HepG2 (cell line): Measurements from ENCODE around the gene BPI. TPM values are rescaled to one million over a fixed set of nuclear protein-coding genes. Genes with fewer than 3 reads are reported as not detected.

ENCODE experiments used
- ATAC-seq: fragments of 200-7000 bp; cut with Tn5 transposase; 3 replicates; pipeline ENCODE4 v1.9.1; 2020; ENCODE audit warnings: mild to moderate bottlenecking, moderate library complexity
- BruUV-seq: library from RNA; stranded (reverse); fragments of 400-500 nt; replicated peaks from 2 replicates; lab custom pipeline; 2021; lab: Mats Ljungman, UMichigan
- CTCF ChIA-PET: fragments of 300-600 bp; formaldehyde crosslinking; extraction: SDS; loops from one replicate; lab custom pipeline; 2021; ENCODE audit warnings: low total read pairs, inconsistent platforms, low intra/inter-chr PET ratio; lab: Yijun Ruan, JAX
- POLR2A ChIA-PET: fragments of 350-600 bp; sonication (Branson Sonifier 250); formaldehyde crosslinking; loops from one replicate; lab custom pipeline; 2020; ENCODE audit warnings: antibody characterized with exemption, inconsistent platforms; lab: Yijun Ruan, JAX
- DNase-seq: peaks from one replicate; pipeline ENCODE4 v3.0.0-alpha.2; 2015; ENCODE audit warnings: low spot score
- FAIRE-seq: peaks from 3 replicates; lab custom pipeline; 2011; peaks lifted over from hg19 to GRCh38; lab: Jason Lieb, UNC
- H2AFZ ChIP-seq: one replicate; pipeline ENCODE4 v1.6.1; 2011; ENCODE audit warnings: low read length, inconsistent platforms
- H3K27ac ChIP-seq: fragments of 300-600 bp; 3 replicates; pipeline ENCODE4 v1.8.0; 2011; ENCODE audit warnings: mixed run types, mild to moderate bottlenecking, mixed read lengths, low read length, inconsistent platforms; ENCODE audit not compliant: insufficient read depth; ENCODE audit errors: extremely low read length
- H3K27me3 ChIP-seq, 2 experiments: fragments of 200-600 bp in 1 of 2; 2 replicates in 1 of 2; 3 replicates in 1 of 2; pipeline versions ENCODE4 v1.6.0 to v1.8.0; 2011; ENCODE audit warnings: low read length in 2 of 2, mild to moderate bottlenecking in 2 of 2, moderate library complexity in 2 of 2, inconsistent platforms in 1 of 2; ENCODE audit not compliant: insufficient read depth in 2 of 2, control insufficient read depth in 1 of 2
- H3K36me3 ChIP-seq, 2 experiments: fragments of 200-600 bp in 1 of 2; replicated peaks in 1 of 2; 2 replicates in 1 of 2; 3 replicates in 1 of 2; pipeline versions ENCODE4 v1.5.1 to v1.8.0; 2011; ENCODE audit warnings: low read length in 2 of 2, inconsistent platforms in 1 of 2; ENCODE audit not compliant: insufficient read depth in 2 of 2, control insufficient read depth in 1 of 2
- H3K4me1 ChIP-seq: 2 replicates; pipeline ENCODE4 v1.5.1; 2012; ENCODE audit warnings: low read length, inconsistent platforms; ENCODE audit not compliant: insufficient read depth
- H3K4me2 ChIP-seq: 2 replicates; pipeline ENCODE4 v1.6.0; 2011; ENCODE audit warnings: low read depth, low read length, inconsistent platforms
- H3K4me3 ChIP-seq, 3 experiments: fragments of 200-600 bp in 1 of 3; sonication (generic), shearing (Covaris generic) in 1 of 3; replicated peaks in 1 of 3; 2 replicates each; pipeline ENCODE4 v1.5.1; 2011 to 2016; ENCODE audit warnings: low read length in 3 of 3, inconsistent platforms in 2 of 3, low read depth in 2 of 3, mild to moderate bottlenecking in 2 of 3, control low read depth in 1 of 3, mixed read lengths in 1 of 3; ENCODE audit not compliant: insufficient read depth in 1 of 3
- H3K79me2 ChIP-seq: one replicate; pipeline ENCODE4 v1.6.1; 2011; ENCODE audit warnings: low read length, inconsistent platforms; ENCODE audit not compliant: insufficient read depth
- H3K9ac ChIP-seq: 2 replicates; pipeline ENCODE4 v1.6.0; 2011; ENCODE audit warnings: mild to moderate bottlenecking, low read depth, low read length, inconsistent platforms; ENCODE audit not compliant: insufficient read depth
- H3K9me3 ChIP-seq: 2 replicates; pipeline ENCODE4 v1.5.1; 2012; ENCODE audit warnings: mild to moderate bottlenecking, low read length
- H4K20me1 ChIP-seq: 2 replicates; pipeline ENCODE4 v1.6.0; 2011; ENCODE audit warnings: inconsistent platforms, mild to moderate bottlenecking, low read length, moderate library complexity; ENCODE audit not compliant: insufficient read depth
- CEBPB ChIP-seq: IDR thresholded peaks from 2 replicates; pipeline ENCODE4 v1.6.1; 2011; ENCODE audit warnings: low read depth, low read length, improper control_type of control experiment, borderline replicate concordance
- FOXA3 ChIP-seq: IDR thresholded peaks from 2 replicates; pipeline ENCODE4 v1.6.1; 2016; ENCODE audit warnings: missing genetic modification reagents, missing compliant biosample characterization
- NR3C1 ChIP-seq: sonication (generic); formaldehyde crosslinking; IDR thresholded peaks from 2 replicates; pipeline ENCODE4 v1.4.0; 2020; ENCODE audit warnings: missing genetic modification reagents
- SAP130 ChIP-seq: IDR thresholded peaks from 2 replicates; pipeline ENCODE4 v1.6.1; 2016; ENCODE audit warnings: low read depth
- STAT5B ChIP-seq: sonication (generic); formaldehyde crosslinking; IDR thresholded peaks from 2 replicates; pipeline ENCODE4 v1.4.0; 2020; ENCODE audit warnings: missing genetic modification reagents
- ZBTB33 ChIP-seq: sonication (generic); formaldehyde crosslinking; IDR thresholded peaks from 2 replicates; pipeline ENCODE4 v1.4.0; 2020; ENCODE audit warnings: missing genetic modification reagents
- ZBTB4 ChIP-seq: sonication (generic); formaldehyde crosslinking; IDR thresholded peaks from 2 replicates; pipeline ENCODE4 v1.4.0; 2020; ENCODE audit warnings: missing genetic modification reagents, mild to moderate bottlenecking, borderline replicate concordance
- ZBTB7A ChIP-seq: sonication (generic); formaldehyde crosslinking; IDR thresholded peaks from 2 replicates; pipeline ENCODE4 v1.8.0; 2022; ENCODE audit warnings: mild to moderate bottlenecking, missing genetic modification reagents
- ZNF225 ChIP-seq: sonication (generic); formaldehyde crosslinking; IDR thresholded peaks from 2 replicates; pipeline ENCODE4 v1.4.0; 2020; ENCODE audit warnings: mild to moderate bottlenecking, missing genetic modification reagents
- ZNF333 ChIP-seq: sonication (generic); formaldehyde crosslinking; IDR thresholded peaks from 2 replicates; pipeline ENCODE4 v1.4.0; 2020; ENCODE audit warnings: mild to moderate bottlenecking, missing genetic modification reagents, borderline replicate concordance
- ZNF563 ChIP-seq: sonication (generic); formaldehyde crosslinking; IDR thresholded peaks from 2 replicates; pipeline ENCODE4 v1.8.0; 2022; ENCODE audit warnings: mild to moderate bottlenecking, moderate library complexity, missing genetic modification reagents
- WGBS: methylation state at CpG from one replicate; pipeline ENCODE4 v1.1.6; 2017; ENCODE audit warnings: low lambda C conversion rate; 5-methylcytosine and 5-hydroxymethylcytosine counted together
- in situ Hi-C: cut with HindIII; loops from 2 replicates; pipeline ENCODE4 v1.10.0; 2017; ENCODE audit warnings: low pct_unique_long_range_greater_than_20kb; ENCODE audit not compliant: extremely low pct_ligation_motif_present
- intact Hi-C: fragments of 100-400 bp; cut with micrococcal nuclease; formaldehyde crosslinking; loops from one replicate; pipeline ENCODE4 v1.10.0; 2022; ENCODE audit not compliant: unreplicated experiment
- polyA plus RNA-seq, 8 experiments: library from polyadenylated mRNA; depleted of rRNA in 3 of 8; stranded (reverse) in 7 of 8; unstranded in 1 of 8; fragments of >200 nt; fragmentation: Illumina TruSeq in 4 of 8; extraction: Trizol in 4 of 8; gene quantifications; 2 replicates each; pipeline versions ENCODE4 v1.2.1 to v1.2.3, GENCODE V29; 2011 to 2016; ENCODE audit warnings: low read depth in 4 of 8, missing spikeins in 1 of 8, mixed read lengths in 1 of 8; ENCODE audit not compliant: insufficient read depth in 1 of 8
- total RNA-seq, 5 experiments: library from RNA; depleted of rRNA; stranded (reverse); fragments of >200 nt; fragmentation: Illumina TruSeq; extraction: Trizol; gene quantifications; 2 replicates each; pipeline ENCODE4 v1.2.3, GENCODE V29; 2016; ENCODE audit warnings: low read depth in 1 of 5
- TF ChIP-seq, protein P1 (sequence below): sonication (generic); formaldehyde crosslinking; IDR thresholded peaks from 2 replicates; pipeline ENCODE4 v1.4.0; 2020; ENCODE audit warnings: missing genetic modification reagents
- TF ChIP-seq, protein P2 (sequence below): sonication (generic); formaldehyde crosslinking; IDR thresholded peaks from 2 replicates; pipeline ENCODE4 v1.4.0; 2020; ENCODE audit warnings: low read depth, mild to moderate bottlenecking, missing genetic modification reagents

BPI gene
- total and polyA plus RNA-seq, 2 of the 13 experiments (the other 11 are each of a cell fraction or from before 2014, with no cell fraction given), result not detected

DNA sequence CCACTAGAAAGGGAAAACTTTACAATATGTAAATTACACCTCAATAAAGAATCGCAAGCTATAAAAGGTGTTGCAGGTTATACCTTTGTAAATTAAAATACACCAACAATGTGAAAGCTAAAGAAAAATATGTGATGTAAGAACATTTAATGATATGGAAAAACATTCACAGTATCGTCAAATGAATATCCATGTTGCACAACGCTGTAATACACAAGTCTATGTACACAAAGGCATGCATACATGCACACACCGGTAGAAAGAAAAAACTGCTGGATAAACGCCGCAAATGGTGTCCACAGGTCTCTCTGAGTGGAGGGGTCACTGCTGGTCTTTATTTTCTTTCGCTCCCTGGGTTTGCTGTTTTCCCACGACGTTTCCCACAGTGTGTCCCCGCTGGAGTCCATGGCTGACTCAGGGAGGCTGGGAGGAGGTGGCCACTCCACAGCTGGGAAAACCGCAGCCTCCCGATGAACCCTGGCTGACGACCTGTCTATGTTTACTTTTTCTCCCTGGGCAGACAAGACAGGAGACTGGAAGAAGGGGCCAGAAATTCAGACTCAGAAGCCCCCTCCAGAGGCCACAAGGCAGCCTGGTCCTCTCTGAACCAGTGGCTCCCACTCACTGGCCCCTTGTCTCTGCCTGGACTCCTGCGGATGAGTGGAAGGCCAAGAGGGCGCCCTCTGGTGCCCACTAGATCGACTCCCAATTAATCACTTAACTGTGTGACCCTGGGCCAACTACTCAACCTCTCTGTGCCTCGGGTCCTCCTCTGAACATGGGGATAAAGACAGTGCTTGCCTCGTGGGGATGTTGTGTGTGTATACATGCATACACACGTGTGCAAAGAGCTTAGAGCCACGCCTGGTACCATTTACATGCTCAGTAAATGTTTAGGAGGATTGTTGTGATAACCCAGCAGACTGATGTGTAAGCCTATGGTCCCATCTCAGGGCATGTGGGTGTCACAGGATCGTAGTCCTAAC lies 12.8 kb upstream of the BPI start:
- no peak overlapping the region for H2AFZ ChIP-seq
- TF ChIP-seq, protein P1, sequence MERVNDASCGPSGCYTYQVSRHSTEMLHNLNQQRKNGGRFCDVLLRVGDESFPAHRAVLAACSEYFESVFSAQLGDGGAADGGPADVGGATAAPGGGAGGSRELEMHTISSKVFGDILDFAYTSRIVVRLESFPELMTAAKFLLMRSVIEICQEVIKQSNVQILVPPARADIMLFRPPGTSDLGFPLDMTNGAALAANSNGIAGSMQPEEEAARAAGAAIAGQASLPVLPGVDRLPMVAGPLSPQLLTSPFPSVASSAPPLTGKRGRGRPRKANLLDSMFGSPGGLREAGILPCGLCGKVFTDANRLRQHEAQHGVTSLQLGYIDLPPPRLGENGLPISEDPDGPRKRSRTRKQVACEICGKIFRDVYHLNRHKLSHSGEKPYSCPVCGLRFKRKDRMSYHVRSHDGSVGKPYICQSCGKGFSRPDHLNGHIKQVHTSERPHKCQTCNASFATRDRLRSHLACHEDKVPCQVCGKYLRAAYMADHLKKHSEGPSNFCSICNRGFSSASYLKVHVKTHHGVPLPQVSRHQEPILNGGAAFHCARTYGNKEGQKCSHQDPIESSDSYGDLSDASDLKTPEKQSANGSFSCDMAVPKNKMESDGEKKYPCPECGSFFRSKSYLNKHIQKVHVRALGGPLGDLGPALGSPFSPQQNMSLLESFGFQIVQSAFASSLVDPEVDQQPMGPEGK (CRISPR knock-in tag), result peak; percentile 47; the same call in 1 of the 2 replicates
- TF ChIP-seq, protein P2, sequence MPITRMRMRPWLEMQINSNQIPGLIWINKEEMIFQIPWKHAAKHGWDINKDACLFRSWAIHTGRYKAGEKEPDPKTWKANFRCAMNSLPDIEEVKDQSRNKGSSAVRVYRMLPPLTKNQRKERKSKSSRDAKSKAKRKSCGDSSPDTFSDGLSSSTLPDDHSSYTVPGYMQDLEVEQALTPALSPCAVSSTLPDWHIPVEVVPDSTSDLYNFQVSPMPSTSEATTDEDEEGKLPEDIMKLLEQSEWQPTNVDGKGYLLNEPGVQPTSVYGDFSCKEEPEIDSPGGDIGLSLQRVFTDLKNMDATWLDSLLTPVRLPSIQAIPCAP (CRISPR knock-in tag), result no peak
- TF ChIP-seq ZBTB7A (CRISPR knock-in tag), result 0 out of 2 replicates have a peak, but pooled peaks have one; percentile 66
- peak; percentile 68; the same call in 1 of the 2 replicates for TF ChIP-seq FOXA3 (CRISPR knock-in tag)
- 0 out of 2 replicates have a peak, but pooled peaks have one; percentile 68 for TF ChIP-seq ZNF333
- no peak for TF ChIP-seq NR3C1
- TF ChIP-seq SAP130 (CRISPR knock-in tag), result 0 out of 2 replicates have a peak, but pooled peaks have one; percentile 30
- peak; percentile 27; the same call in 1 of the 2 replicates for TF ChIP-seq ZNF563
- peak; percentile 22; the same call in 1 of the 2 replicates for TF ChIP-seq ZBTB33 (CRISPR knock-in tag)
- 0 out of 2 replicates have a peak, but pooled peaks have one; percentile 55 for TF ChIP-seq ZNF225 (CRISPR knock-in tag)
- TF ChIP-seq STAT5B (CRISPR knock-in tag), result no peak
- TF ChIP-seq ZBTB4 (CRISPR knock-in tag), result 0 out of 2 replicates have a peak, but pooled peaks have one; percentile 56
- peak; percentile 85 for TF ChIP-seq CEBPB

More for the DNA sequence above, 12.8 kb upstream of the BPI start:
- H3K9ac ChIP-seq, result no peak overlapping the region
- H3K27ac ChIP-seq, result no peak overlapping the region
- WGBS, result 6% methylated on average over 21 of the region's 21 CpGs
- FAIRE-seq (peak; percentile 80), DNase-seq (peak; percentile 87), ATAC-seq (peak; percentile 88)
- H3K9me3 ChIP-seq, result no peaks in the 10 kb centered on the region
- peak overlapping the region in 1 of 3 experiments; percentile 32; a peak in 1 of 6 replicates for H3K4me3 ChIP-seq
- peak overlapping the region; percentile 62 for H3K4me2 ChIP-seq
- peaks cover 0 to 30% of the 10 kb centered on the region in 2 experiments; a peak in 4 of 5 replicates for H3K27me3 ChIP-seq
- intact Hi-C loops, result loop anchor here (1.0 to 5.0 kb wide), 2 partner anchors 62 to 234 kb away; no protein-coding TSS in a partner anchor
- in situ Hi-C loops, result no loop called here
- ChIA-PET CTCF (interaction anchor here (1.7 kb wide), 1 partner anchor 62 kb away, joined by 7 read pairs; no protein-coding TSS in a partner anchor), POLR2A (no interaction called here)
- H4K20me1 ChIP-seq, result no peaks in the 10 kb centered on the region; the same call in 1 of the 2 replicates
- no peaks in the 10 kb centered on the region for H3K36me3 ChIP-seq
- no peaks in the 10 kb centered on the region for H3K79me2 ChIP-seq
- peaks cover 21% of the 10 kb centered on the region for H3K4me1 ChIP-seq
- BruUV-seq, result no TSS peak
